Neuronal stem cell (in vitro differentiated cells): Measurements from ENCODE around the gene DGKQ.
A peak's percentile ranks its signal among the peaks of the same experiment; 100 is the strongest.

Source experiments
- DNase-seq: peaks from one replicate; pipeline ENCODE4 v3.0.0-alpha.2; 2013; ENCODE audit warnings: low spot score
- H2AFZ ChIP-seq: one replicate; pipeline ENCODE4 v1.6.1; 2013; ENCODE audit warnings: mild to moderate bottlenecking, low read length, inconsistent platforms
- H2AK5ac ChIP-seq: 2 replicates; pipeline ENCODE4 v1.6.1; 2013; ENCODE audit warnings: low read depth, mild to moderate bottlenecking, inconsistent platforms, low read length, moderate library complexity, mixed read lengths
- H2BK120ac ChIP-seq: 2 replicates; pipeline ENCODE4 v1.6.1; 2013; ENCODE audit warnings: low read depth, mild to moderate bottlenecking, inconsistent platforms, low read length, moderate library complexity, mixed read lengths
- H2BK12ac ChIP-seq: one replicate; pipeline ENCODE4 v1.6.1; 2013; ENCODE audit warnings: low read length, inconsistent platforms
- H2BK15ac ChIP-seq: 2 replicates; pipeline ENCODE4 v1.6.1; 2013; ENCODE audit warnings: mild to moderate bottlenecking, low read length, inconsistent platforms, mixed read lengths
- H2BK5ac ChIP-seq: one replicate; pipeline ENCODE4 v1.6.1; 2013; ENCODE audit warnings: inconsistent platforms, mild to moderate bottlenecking, low read length, moderate library complexity
- H3K14ac ChIP-seq: one replicate; pipeline ENCODE4 v1.6.1; 2013; ENCODE audit warnings: low read length, inconsistent platforms
- H3K18ac ChIP-seq: 2 replicates; pipeline ENCODE4 v1.6.1; 2013; ENCODE audit warnings: low read length, inconsistent platforms
- H3K23ac ChIP-seq: 2 replicates; pipeline ENCODE4 v1.6.1; 2013; ENCODE audit warnings: low read depth, mild to moderate bottlenecking, mixed read lengths, low read length, inconsistent platforms; ENCODE audit not compliant: poor library complexity
- H3K27ac ChIP-seq: replicated peaks from 3 replicates; pipeline ENCODE4 v1.5.1; 2013; ENCODE audit warnings: low read length, inconsistent platforms
- H3K27me3 ChIP-seq, 3 experiments: 2 replicates each; pipeline ENCODE4 v1.6.1; 2013; ENCODE audit warnings: low read length in 3 of 3, mild to moderate bottlenecking in 2 of 3, inconsistent platforms in 1 of 3, low read depth in 1 of 3, mixed read lengths in 1 of 3, moderate library complexity in 1 of 3; ENCODE audit not compliant: control insufficient read depth in 3 of 3, insufficient read depth in 3 of 3
- H3K36me3 ChIP-seq, 2 donors: replicated peaks in 1 of 2; 2 replicates each; pipeline ENCODE4 v1.6.1; 2013; ENCODE audit warnings: low read length in 2 of 2; ENCODE audit not compliant: control insufficient read depth in 2 of 2, insufficient read depth in 2 of 2
- H3K4ac ChIP-seq: 2 replicates; pipeline ENCODE4 v1.6.1; 2013; ENCODE audit warnings: inconsistent platforms, mild to moderate bottlenecking, low read length, moderate library complexity
- H3K4me1 ChIP-seq, 2 donors: 1 replicate in 1 of 2; 2 replicates in 1 of 2; pipeline ENCODE4 v1.6.1; 2013; ENCODE audit warnings: low read length in 2 of 2, low read depth in 1 of 2; ENCODE audit not compliant: control insufficient read depth in 2 of 2, insufficient read depth in 1 of 2
- H3K4me2 ChIP-seq: one replicate; pipeline ENCODE4 v1.6.1; 2013; ENCODE audit warnings: mild to moderate bottlenecking, low read length, inconsistent platforms; ENCODE audit not compliant: insufficient read depth, poor library complexity, severe bottlenecking
- H3K4me3 ChIP-seq, 2 donors: 2 replicates each; pipeline ENCODE4 v1.5.1; 2013; ENCODE audit warnings: low read length in 2 of 2, mild to moderate bottlenecking in 2 of 2, inconsistent platforms in 1 of 2, moderate library complexity in 1 of 2
- H3K79me1 ChIP-seq: one replicate; pipeline ENCODE4 v1.6.1; 2013; ENCODE audit warnings: low read depth, mild to moderate bottlenecking, inconsistent platforms, low read length, moderate library complexity
- H3K9ac ChIP-seq: one replicate; pipeline ENCODE4 v1.6.1; 2013; ENCODE audit warnings: mild to moderate bottlenecking, low read depth, low read length, inconsistent platforms; ENCODE audit not compliant: poor library complexity
- H3K9me3 ChIP-seq, 2 donors: replicated peaks in 1 of 2; 2 replicates each; pipeline versions ENCODE3 to v1.6.1; 2013; ENCODE audit warnings: low read length in 2 of 2, mild to moderate bottlenecking in 2 of 2, inconsistent platforms in 1 of 2, low read depth in 1 of 2, mixed read lengths in 1 of 2, moderate library complexity in 1 of 2; ENCODE audit not compliant: control insufficient read depth in 2 of 2, insufficient read depth in 1 of 2
- H4K8ac ChIP-seq: one replicate; pipeline ENCODE4 v1.6.1; 2013; ENCODE audit warnings: low read depth, mild to moderate bottlenecking, inconsistent platforms, low read length, moderate library complexity
- H4K91ac ChIP-seq: one replicate; pipeline ENCODE4 v1.6.1; 2013; ENCODE audit warnings: low read length, low read depth, mild to moderate bottlenecking, inconsistent platforms; ENCODE audit not compliant: poor library complexity
- WGBS, 2 donors: extraction: QIAGEN DNeasy Blood & Tissue Kit; methylation state at CpG; one replicate each; pipeline ENCODE4 v1.1.7; 2013; ENCODE audit warnings: missing lambda C conversion rate in 2 of 2, mixed read lengths in 1 of 2; ENCODE audit not compliant: insufficient read length in 2 of 2, insufficient replicate concordance in 1 of 2; ENCODE audit errors: extremely low coverage in 2 of 2; 5-methylcytosine and 5-hydroxymethylcytosine counted together

Gene DGKQ

GRCh38 chr4:970854-971520 lies 2.4 kb downstream of the DGKQ start:
- no peak overlapping the region for H2BK12ac ChIP-seq
- H3K23ac ChIP-seq: peak overlapping the region; percentile 92
- H4K91ac ChIP-seq: no peak overlapping the region
- H3K27ac ChIP-seq: no peak overlapping the region
- H3K14ac ChIP-seq: peak overlapping the region; percentile 82
- no CpG with 5 or more reads among the region's 17 CpGs for WGBS, 2 donors
- peak overlapping the region; percentile 56 for H2AK5ac ChIP-seq
- no peak overlapping the region for H2BK15ac ChIP-seq
- no peak overlapping the region for H2BK5ac ChIP-seq
- no peak overlapping the region for H3K4ac ChIP-seq
- H2AFZ ChIP-seq: no peak overlapping the region
- peaks cover 7 to 11% of the 10 kb centered on the region in 2 donors for H3K9me3 ChIP-seq
- no peak overlapping the region for H3K18ac ChIP-seq
- H3K9ac ChIP-seq: no peak overlapping the region
- no peak overlapping the region for H3K4me3 ChIP-seq
- H3K36me3 ChIP-seq: peaks cover 0 to 6% of the 10 kb centered on the region in 2 donors
- H4K8ac ChIP-seq: no peak overlapping the region
- H2BK120ac ChIP-seq: no peak overlapping the region
- no peaks in the 10 kb centered on the region for H3K79me1 ChIP-seq
- peaks cover 2 to 10% of the 10 kb centered on the region in 2 donors for H3K4me1 ChIP-seq
- H3K27me3 ChIP-seq: peaks cover 0 to 46% (median 14%) of the 10 kb centered on the region in 3 experiments
- DNase-seq: no peak
- H3K4me2 ChIP-seq: no peak overlapping the region

GRCh38 chr4:970046-970745 lies 3.2 kb downstream of the DGKQ start:
- no peak overlapping the region for H2BK15ac ChIP-seq
- no peak overlapping the region for H2BK12ac ChIP-seq
- no peak for DNase-seq
- H3K4me1 ChIP-seq: peaks cover 2 to 10% of the 10 kb centered on the region in 2 donors
- H3K23ac ChIP-seq: no peak overlapping the region
- no peak overlapping the region for H3K9ac ChIP-seq
- no peak overlapping the region for H3K27ac ChIP-seq
- no peak overlapping the region for H4K8ac ChIP-seq
- H2BK5ac ChIP-seq: no peak overlapping the region
- H3K4me3 ChIP-seq: no peak overlapping the region
- H3K14ac ChIP-seq: no peak overlapping the region
- H3K4ac ChIP-seq: no peak overlapping the region
- WGBS, 2 donors: no CpG with 5 or more reads among the region's 25 CpGs
- H3K18ac ChIP-seq: no peak overlapping the region
- H2BK120ac ChIP-seq: no peak overlapping the region
- no peak overlapping the region for H2AFZ ChIP-seq
- H3K27me3 ChIP-seq: peaks cover 0 to 46% (median 14%) of the 10 kb centered on the region in 3 experiments
- H2AK5ac ChIP-seq: no peak overlapping the region
- peaks cover 7 to 11% of the 10 kb centered on the region in 2 donors for H3K9me3 ChIP-seq
- H4K91ac ChIP-seq: no peak overlapping the region
- no peak overlapping the region for H3K4me2 ChIP-seq
- H3K79me1 ChIP-seq: no peaks in the 10 kb centered on the region
- peaks cover 2 to 6% of the 10 kb centered on the region in 2 donors for H3K36me3 ChIP-seq

DNA sequence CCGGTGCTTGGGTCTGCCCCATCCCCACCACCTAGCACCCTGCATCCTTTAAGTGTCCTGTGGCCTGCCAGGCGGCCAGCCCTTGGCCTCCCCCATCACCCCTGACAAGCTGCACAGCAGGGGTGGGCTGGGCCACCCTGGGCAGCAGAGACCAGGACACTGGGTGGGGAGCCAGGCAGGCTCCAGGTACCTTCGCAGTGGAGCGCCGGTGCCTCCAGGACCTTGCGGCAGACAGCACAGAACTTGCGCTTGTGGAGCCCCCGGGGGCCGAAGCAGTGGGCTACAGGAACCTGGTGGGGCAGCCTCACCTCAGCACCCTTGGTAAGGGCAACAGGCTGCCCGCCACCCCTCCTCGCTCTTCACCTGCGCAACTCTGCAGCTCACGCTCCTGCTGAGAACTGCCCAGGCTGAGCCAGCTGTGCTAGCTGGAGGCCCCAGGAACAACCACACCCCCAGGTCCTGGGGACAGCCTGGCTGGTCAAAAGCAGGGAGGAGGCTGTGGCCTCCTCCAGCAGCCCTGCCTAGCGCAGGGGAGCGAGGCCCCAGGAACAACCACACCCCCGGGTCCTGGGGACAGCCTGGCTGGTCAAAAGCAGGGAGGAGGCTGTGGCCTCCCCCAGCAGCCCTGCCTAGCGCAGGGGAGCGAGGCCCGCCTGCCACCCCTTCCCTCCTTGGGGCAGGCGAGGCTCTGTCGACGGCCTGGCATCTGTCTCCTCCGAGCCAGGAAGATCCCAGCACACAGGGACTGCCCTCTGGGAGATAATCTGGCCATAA lies 4.6 kb downstream of the DGKQ start:
- Histone ChIP-seq H2BK5ac (no peak overlapping the region), H2BK15ac (no peak overlapping the region), H3K4ac (no peak overlapping the region), H3K23ac (peak overlapping the region; percentile 85), H3K14ac (no peak overlapping the region), H3K9ac (peak overlapping the region; percentile 60), H3K18ac (peak overlapping the region; percentile 80), H3K36me3 (peaks cover 2 to 10% of the 10 kb centered on the region in 2 donors), H2BK120ac (no peak overlapping the region), H2BK12ac (no peak overlapping the region), H3K9me3 (no peaks in the 10 kb centered on the region), H3K27ac (no peak overlapping the region), H3K4me3 (no peak overlapping the region), H3K27me3 (peaks cover 0 to 46% (median 14%) of the 10 kb centered on the region in 3 experiments), H3K4me2 (peak overlapping the region; percentile 11), H3K79me1 (peaks cover 1% of the 10 kb centered on the region), H4K91ac (no peak overlapping the region), H2AFZ (no peak overlapping the region), H2AK5ac (peak overlapping the region; percentile 84), H4K8ac (no peak overlapping the region), H3K4me1 (peaks cover 2 to 10% of the 10 kb centered on the region in 2 donors)
- DNase-seq: no peak
- no CpG with 5 or more reads among the region's 23 CpGs for WGBS, 2 donors
